ENCODE measurements around the gene FAXC.
"Not testable (repeated sequence)": the region's sequence is repeated elsewhere in the genome, so short reads cannot be mapped to it uniquely, and the experiment has no call there.

Gene FAXC

GRCh38 chr6:99338188-99338587 lies 11.3 kb downstream of the FAXC start:
- no peak for DNase-seq

- DNase-seq: not testable (repeated sequence)
Observed at GRCh38 chr6:99335298-99335697, 14.2 kb downstream of the FAXC start.

GRCh38 chr6:99334526-99335127 lies 14.8 kb downstream of the FAXC start:
- no peak for DNase-seq

GRCh38 chr6:99333068-99333467 lies 16.4 kb downstream of the FAXC start:
- DNase-seq: no peak

- DNase-seq: no peak
Observed at GRCh38 chr6:99331531-99331930, 17.9 kb downstream of the FAXC start.

GRCh38 chr6:99330159-99330558 lies 19.3 kb downstream of the FAXC start:
- DNase-seq: peak; percentile 37

- DNase-seq: no peak
Observed at GRCh38 chr6:99324996-99325395, 24.5 kb downstream of the FAXC start.

- no peak for DNase-seq
Observed at GRCh38 chr6:99318566-99318965, 30.9 kb downstream of the FAXC start.

GRCh38 chr6:99312354-99312753 lies 37.1 kb downstream of the FAXC start:
- DNase-seq: no peak

- DNase-seq: no peak
Observed at GRCh38 chr6:99310553-99310952, 38.9 kb downstream of the FAXC start.

- DNase-seq: no peak
Observed at GRCh38 chr6:99309557-99309956, 39.9 kb downstream of the FAXC start.

GRCh38 chr6:99308788-99309187 lies 40.7 kb downstream of the FAXC start:
- DNase-seq: no peak

- DNase-seq: no peak
Observed at GRCh38 chr6:99307295-99307907, 42.1 kb downstream of the FAXC start.

GRCh38 chr6:99306341-99306740 lies 43.1 kb downstream of the FAXC start:
- no peak for DNase-seq

GRCh38 chr6:99305021-99305554 lies 44.4 kb downstream of the FAXC start:
- no peak for DNase-seq

- DNase-seq: no peak
Observed at GRCh38 chr6:99297415-99297814, 52.1 kb downstream of the FAXC start.

GRCh38 chr6:99297006-99297405 lies 52.5 kb downstream of the FAXC start:
- DNase-seq: no peak

GRCh38 chr6:99296261-99296660 lies 53.2 kb downstream of the FAXC start:
- DNase-seq: no peak

- DNase-seq: no peak
Observed at GRCh38 chr6:99295276-99295675, 54.2 kb downstream of the FAXC start.

GRCh38 chr6:99294786-99295185 lies 54.7 kb downstream of the FAXC start:
- no peak for DNase-seq

- DNase-seq: no peak
Observed at GRCh38 chr6:99289701-99290100, 59.8 kb downstream of the FAXC start.

- no peak for DNase-seq
Observed at GRCh38 chr6:99288668-99289067, 60.8 kb downstream of the FAXC start.

- no peak for DNase-seq
Observed at GRCh38 chr6:99287523-99287922, 62.0 kb downstream of the FAXC start.

GRCh38 chr6:99285881-99286280 lies 63.6 kb downstream of the FAXC start:
- no peak for DNase-seq
